ENCODE results near the gene MIEF2.
A peak's percentile ranks its signal among the peaks of the same experiment; 100 is the strongest.

Gene MIEF2

GRCh38 chr17:18235743-18236256, 24.7 kb upstream of the MIEF2 start:
- DNase-seq: peak; percentile 22 to 43 (median 42)

DNA sequence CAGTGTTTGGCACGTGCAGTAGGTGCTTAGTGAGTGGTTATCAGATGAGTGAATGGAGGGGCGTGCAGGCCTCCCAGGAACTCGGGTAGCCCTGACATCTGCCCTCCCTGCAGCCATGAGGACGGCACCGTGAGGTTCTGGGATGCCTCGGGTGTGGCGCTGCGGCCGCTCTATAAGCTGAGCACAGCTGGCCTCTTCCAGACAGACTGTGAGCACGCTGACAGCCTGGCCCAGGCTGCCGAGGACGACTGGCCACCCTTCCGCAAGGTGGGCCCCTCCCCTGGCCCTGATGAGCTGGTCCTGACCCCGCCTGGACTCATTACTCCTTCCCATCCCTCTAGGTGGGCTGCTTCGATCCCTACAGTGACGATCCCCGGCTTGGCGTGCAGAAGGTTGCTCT, 24.0 kb upstream of the MIEF2 start:
- no peak for DNase-seq

- DNase-seq: no peak
These were observed 23.0 kb upstream of the MIEF2 start for GRCh38 chr17:18237461-18237860.

DNA sequence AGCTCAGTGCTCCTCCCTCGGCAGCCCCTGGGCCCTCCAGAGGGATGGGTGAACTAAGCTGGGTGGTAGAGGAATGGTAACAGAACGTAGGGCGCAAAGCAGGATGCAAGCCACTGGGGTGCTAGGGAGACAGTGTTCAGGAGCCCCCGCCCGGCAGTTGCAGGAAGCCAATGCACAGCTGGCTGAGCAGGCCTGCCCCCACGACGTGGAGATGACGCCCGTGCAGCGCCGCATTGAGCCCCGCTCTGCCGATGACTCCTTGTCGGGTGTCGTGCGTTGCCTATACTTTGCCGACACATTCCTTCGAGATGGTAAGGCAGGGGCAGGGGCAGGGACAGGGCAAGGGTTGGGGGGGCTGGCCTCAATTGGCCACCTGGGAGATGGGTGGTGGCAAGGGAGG, 22.2 kb upstream of the MIEF2 start:
- no peak for DNase-seq

- DNase-seq: no peak
These were observed 20.0 kb upstream of the MIEF2 start for GRCh38 chr17:18240449-18240848.

DNA sequence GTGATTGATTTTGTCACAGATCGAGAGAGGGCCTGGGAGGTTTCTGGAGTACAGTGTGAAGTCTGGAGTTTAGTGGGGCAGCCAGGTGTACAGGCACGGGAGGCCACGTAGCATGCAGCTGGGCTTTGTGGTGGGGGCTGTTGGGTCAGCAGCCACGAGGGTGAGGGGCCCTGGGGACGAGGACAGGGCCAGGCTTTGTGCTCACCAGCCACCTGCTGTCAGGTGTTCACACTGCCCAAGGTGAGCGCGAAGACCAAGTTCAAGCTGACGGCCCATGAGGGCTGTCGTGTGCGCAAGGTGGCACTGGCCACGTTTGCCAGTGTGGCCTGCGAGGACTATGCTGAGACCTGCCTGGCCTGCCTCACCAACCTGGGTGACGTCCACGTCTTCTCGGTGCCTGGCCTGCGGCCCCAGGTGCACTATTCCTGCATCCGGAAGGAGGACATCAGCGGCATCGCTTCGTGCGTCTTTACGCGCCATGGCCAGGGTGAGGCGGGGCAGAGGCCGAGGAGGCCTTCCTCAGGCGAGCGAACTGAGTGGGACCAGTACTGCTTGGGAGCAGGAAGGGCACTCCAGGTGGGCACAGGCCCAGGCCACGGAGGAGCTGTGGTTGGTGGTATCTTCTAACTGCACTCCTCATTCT, 19.1 kb upstream of the MIEF2 start:
- no peak for DNase-seq

DNA sequence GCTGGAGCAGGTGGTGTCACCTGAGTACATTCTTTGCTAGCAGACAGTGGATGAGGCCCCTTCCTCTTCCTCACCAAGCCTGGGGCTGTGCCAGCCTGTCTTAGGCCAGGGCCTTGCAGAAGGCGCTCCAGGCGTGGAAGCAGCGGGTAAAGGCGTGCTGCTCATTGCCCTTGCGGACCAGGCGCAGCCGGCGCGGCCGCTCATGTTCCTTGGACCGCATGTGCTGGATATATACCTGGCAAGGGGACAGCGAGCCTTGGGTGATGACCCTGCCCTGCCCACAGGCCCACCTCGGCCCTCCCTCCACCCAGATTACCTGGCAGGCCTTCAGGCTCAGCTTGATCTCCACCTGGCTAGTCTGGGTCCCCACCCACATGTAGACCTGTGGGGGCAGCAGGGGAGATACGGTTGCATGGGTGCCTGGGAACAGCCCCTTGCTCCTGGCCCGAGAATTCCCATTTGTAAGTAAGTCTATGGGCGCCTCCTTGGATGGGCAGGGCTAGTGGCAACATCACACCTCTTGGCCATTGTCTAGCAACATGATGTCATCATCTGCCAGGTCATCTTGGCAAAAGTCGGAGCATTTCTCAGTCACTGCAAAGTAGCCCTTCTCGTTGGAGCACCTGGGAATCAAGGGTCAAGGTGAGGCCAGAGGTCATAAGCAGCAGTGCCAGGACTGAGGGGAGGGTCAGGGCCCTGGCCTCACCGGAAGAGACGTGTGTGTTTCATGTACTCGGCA, 15.3 kb upstream of the MIEF2 start:
- no peak for DNase-seq

- DNase-seq: no peak
These were observed 14.2 kb upstream of the MIEF2 start for GRCh38 chr17:18246109-18246725.

DNA sequence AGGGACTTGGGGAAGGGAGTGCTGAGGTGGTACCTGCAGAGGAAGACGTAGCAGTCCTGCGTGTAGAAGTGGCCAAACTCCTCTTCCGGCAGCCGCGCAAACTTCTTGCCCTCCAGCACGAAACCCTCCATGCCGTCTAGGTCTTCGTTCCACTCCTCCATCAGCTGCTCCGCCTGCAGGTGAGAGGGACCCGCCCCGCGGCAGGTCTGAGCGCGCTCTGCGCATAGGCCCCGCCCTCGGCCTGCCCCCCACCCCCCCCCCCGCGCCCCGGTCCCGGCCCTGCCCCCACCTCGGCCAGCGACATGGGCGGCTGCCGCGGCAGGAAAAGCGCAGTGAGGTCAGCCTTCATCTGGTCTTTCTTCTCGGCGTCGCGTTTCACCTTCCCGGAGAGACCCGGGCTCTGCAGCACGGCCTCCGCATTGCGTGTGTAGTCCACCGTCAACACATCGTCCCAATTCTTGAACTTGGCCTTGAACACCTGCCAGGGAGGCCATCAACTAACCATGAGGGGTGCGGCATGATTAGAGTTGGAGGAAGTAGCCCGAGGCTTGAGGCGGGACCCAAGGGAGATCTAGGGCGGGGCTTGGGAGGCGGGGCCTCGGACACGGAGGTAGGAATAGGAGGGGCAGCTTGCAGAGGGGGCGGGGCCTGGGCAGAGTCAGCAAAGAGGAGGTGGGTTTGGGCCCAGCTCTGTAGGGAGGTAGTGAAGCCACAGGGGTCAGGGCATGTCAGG, 13.4 kb upstream of the MIEF2 start:
- peak; percentile 29 to 81 (median 63) for DNase-seq

DNA sequence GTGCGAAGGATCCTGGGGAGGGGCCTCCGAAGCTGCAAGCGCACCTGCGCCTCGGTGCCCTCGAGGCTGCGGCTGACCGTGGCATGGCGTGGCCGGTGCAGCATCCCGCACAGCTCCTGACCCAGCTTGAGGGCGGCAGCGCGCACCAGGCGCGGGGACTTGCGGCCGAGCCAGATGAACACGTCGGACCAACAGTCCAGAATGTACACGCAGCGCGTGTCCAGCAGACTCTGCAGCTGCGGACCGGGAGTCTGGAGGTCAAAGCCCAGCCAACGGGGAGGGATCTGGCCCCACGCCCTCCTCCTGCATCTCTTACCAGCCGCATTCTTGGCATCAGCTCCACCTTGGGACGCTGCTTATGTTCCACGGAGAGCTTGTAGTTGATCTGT, 12.9 kb upstream of the MIEF2 start:
- DNase-seq: no peak

DNA sequence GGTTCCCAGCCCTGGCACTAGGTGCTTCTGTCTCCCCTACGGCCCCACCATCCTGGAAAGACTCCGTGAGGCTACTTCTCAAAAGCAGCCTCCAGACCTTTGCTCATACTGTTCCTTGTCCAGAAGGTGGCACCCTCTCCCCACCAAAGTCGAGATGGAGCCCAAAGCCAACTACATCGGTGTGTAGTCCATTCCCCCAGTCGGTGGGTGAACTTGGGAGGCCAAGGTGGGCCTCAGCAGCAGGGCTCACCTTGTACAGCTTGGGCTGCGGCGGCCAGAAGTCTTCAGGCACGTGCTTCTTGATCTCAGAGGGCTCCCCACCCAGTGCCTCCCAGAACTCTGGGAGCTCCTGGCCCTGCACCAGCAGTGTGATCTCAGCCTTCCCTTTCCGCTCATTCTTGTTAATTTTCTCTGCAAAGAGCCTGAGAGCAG, 12.1 kb upstream of the MIEF2 start:
- peak; percentile 71 to 79 (median 76) for DNase-seq

DNA sequence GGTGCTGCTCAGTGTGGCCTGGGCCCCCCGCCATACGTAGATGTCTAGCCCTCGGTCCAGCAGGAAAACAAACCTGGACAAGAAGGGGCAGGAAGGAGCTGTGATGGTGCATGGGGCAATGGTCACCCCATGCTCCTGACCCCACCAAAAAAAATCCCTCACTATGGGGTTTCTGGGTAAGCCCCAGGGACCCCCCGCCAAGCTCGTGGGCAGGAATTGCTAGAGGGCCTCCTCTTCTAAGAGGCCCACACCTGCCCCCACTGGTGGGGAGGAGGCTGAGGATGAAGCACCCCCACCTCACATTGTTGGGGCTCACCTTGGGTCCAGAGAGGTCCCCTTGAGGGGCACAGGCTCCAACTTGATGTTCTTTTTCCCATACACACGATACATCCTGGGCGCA, 11.7 kb upstream of the MIEF2 start:
- no peak for DNase-seq

- DNase-seq: no peak
These were observed 10.2 kb upstream of the MIEF2 start for GRCh38 chr17:18250259-18250658.

DNA sequence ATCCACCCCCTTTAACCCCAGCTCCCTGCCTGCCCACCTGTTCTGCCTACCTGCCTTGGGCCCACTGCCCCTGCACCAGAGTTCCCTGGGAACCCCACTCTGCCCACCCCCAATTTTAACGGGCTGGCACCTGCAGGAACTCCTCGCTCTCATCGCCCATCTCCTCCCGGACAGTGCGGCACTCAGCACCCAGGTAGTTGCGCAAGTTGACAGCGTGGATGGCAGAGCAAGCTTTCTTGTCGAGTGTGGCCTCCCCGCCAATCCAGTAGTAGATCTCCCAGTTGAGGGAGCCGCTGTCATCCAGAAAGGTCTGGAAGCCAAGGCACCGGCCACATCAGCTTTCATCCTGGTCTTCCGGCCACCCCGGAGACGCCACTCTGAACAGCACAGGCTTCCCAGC, 9.8 kb upstream of the MIEF2 start:
- DNase-seq: no peak

GRCh38 chr17:18251204-18251603, 9.3 kb upstream of the MIEF2 start:
- DNase-seq: no peak

DNA sequence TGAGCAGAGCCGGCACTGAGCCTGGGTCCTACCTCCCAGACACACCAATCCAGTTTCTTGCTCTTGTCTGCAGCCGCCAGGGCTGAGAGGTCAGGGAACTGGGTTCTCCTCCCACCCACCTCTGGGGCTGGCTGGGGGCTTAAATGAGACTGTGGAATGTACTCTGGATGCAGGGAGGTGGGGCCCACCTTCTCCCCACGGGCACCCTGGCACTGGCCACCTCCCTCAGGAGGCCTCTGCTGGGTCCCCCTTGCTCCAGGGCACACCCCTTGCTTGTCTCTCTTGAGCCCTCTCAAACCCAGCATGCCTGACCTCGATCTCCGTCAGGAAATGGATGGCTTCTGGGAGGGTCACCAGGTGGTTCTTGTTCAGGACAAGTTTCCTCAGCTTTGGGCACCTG, 8.3 kb upstream of the MIEF2 start:
- no peak for DNase-seq

DNA sequence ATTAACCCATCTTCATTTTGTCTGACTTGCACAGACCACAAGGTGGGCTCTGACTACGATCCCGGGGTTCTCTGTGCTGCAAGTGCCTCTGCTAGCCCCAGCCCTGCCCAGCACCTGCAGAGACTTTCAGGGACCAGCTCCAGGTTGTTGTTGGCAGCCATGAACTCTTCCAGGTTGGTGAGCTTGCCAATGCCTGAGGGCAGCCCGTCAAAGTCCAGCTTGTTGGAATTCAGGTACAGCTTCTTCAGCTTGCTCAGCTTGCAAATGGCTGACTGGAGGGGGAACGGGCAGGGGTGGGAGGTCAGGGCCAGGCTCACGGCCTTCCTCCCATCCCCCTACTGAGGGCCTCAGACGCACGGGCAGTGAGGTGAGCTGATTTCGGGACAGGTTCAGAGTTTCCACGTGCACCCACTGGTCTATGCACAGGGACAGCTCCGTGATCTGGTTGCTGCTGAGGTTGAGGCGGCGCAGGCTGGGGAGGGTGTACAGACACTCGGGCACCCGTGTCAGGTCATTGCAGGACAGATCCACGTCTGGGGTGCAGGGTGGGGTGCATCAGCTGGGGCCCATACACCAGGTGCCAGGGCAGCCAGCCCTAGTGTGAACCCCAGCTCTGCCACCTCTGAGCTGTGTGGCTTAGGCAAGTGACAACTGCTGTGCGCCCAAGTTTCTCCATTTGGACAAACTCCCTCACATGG, 7.1 kb upstream of the MIEF2 start:
- no peak for DNase-seq

GRCh38 chr17:18253947-18254821, 6.3 kb upstream of the MIEF2 start:
- no peak for DNase-seq

DNA sequence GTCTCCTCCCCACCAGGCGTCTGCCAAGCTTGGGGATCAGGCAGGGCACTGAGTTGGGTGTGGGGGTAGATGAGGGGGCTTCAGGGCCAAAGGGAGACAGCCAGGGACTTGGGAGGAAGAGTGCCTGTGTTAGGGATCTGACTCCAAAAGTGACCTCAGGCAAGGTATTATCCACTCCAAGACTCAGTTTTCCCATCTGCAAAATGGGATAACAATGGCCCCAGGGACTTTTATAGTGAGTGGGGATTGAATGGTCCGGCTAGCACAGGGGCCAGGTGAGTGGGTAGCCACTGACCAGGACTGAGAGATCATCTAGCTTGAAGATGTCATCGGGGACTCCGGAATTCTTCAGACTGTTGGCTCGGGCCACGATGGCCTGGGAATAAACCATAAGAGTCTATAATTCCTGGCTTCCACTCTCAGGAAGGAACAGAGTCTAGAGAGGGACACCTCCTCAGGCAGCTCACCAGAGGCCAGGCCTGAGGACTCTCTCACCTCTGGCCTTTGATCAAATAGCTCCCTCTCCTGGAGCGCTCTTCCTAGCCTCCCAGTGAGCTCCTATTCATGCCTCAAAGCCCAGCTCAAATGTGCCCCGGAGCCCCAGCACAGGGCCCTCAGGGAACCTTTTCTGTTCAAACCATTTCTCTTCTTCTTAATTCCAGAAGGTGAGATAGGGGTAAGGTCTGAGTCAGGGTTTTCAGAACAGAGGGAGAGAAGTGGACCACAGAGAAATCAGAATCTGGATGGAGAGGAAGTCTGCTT, 5.4 kb upstream of the MIEF2 start:
- no peak for DNase-seq

DNA sequence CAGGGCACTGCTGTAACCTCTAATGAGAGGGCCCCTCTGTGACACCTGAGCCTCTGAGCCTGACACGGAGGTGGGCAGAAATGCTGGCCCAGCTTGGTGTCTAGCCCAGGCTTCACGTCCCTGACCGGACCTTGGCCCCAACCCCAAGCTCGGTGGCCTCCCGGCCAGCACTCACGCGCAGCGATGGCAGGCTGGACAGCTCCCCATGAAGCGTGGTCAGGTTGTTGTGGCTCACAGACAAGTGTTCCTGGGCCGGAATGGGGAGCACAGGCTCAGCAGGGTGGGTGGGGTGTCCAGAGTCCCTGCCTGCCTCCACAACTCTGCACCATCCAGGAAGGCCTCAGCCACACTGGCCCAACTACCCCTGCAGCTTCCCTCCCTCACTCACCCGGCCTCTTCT, 4.1 kb upstream of the MIEF2 start:
- DNase-seq: no peak

- DNase-seq: no peak
These were observed 3.7 kb upstream of the MIEF2 start for GRCh38 chr17:18256776-18257175.

Data from suppressor macrophage treated with lipopolysaccharide for 1 hour (primary cell).